Measurements from ENCODE around the gene POU3F2. TPM values are rescaled to one million over a fixed set of nuclear protein-coding genes. Genes with fewer than 3 reads are reported as not detected.

The POU3F2 gene
- total and polyA plus RNA-seq, 9 of the 15 experiments (the other 6 are each of a cell fraction or from before 2014, with no cell fraction given), result 0.08 to 0.46 (median 0.36) TPM

DNA sequence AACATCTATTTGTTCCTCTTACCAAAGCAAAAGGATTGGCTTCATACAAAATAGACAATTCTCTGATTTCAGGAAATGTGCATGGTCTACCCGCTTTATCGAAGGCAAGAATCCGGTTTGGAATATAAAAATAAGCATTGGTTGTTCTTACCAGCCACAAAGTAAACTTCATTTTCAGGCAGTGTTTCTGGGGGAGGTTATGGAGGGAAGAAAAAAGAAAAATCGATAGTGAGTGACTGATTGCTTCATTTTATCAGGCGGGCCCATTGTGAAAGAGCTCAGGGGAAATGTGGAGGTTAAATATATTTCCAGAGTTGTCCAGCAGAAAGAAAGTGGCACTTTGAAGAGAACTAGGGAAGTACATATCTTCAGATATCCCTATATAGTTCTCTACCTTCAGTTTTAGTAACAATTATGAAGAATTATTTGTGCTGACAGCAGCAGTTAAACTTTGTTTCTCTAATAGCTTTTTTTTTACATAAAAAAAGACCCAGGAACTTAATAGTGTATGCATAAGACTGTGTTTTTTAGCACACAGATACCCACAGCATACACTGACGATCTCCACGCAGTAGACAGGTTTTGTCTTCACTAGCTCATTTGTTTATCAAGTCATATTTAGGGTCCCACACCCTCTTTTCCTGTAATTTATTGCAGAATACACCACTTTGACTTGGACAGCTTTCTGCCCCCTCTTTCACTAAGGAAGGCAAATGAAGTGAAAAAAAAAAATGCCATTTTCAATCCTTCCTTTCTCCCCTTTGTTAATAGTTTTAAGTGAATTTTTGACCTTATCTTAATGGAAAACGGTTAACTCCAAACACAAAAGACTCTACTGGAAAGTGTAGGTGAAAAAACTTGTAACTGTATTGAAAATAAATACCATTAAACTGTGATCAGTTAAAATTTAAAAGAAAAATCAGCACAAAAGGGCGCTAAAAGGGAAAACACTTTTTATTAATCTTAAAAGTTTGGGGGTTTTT, 2.9 kb downstream of the POU3F2 start (continued):
- TF ChIP-seq TEAD4 (IDR thresholded peaks at IDR 0.05; ENCODE audit: low read length) (no peak), TEAD4 (CRISPR knock-in tag; IDR thresholded peaks at IDR 0.05; ENCODE audit: borderline replicate concordance) (no peak)

DNA sequence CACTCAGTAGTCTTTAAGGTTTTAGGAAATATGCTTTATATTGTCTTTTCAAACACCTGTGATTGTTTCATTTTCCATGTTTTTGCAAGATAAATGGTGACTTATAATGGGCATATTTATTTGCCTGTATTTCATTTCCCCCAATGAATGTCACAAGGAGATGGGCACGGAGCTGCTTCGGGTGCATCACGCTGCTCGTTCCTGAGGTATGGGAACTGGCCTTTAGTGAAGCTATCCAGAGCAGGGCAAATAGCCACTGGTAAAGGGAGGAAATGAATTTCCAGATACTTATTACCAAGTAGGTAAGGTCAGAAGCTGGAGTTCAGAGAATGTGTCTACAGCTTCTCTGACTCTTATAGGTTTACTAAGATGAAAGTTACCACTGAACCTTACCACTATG, 3.7 kb downstream of the POU3F2 start:
- in situ Hi-C loops (cut with MboI), result loop anchor here (5.0 kb wide), 1 partner anchor 66 kb away; no protein-coding TSS in a partner anchor
- WGBS (ENCODE audit: insufficient coverage, low coverage, missing lambda C conversion rate), result 53% methylated on average over 4 of the region's 4 CpGs
- Histone ChIP-seq H3K27me3 (ENCODE audit: control insufficient read depth in 2 of 2, insufficient read depth in 2 of 2, low read length in 2 of 2) (peaks cover 0 to 18% of the 10 kb centered on the region in 2 experiments; a peak in 2 of 5 replicates), H3K4me2 (ENCODE audit: insufficient read depth, low read length) (no peak overlapping the region), H3K9me3 (replicated peaks; ENCODE audit: control insufficient read depth, insufficient read depth, low read depth, low read length) (peaks cover 2% of the 10 kb centered on the region; the same call in 1 of the 2 replicates), H3K27ac (ENCODE audit: extremely low read depth, low read depth, low read length) (no peak overlapping the region), H3K4me1 (replicated peaks in 1 of 2; ENCODE audit: control insufficient read depth in 2 of 2, insufficient read depth in 2 of 2, low read length in 2 of 2) (peaks cover 0 to 30% of the 10 kb centered on the region in 2 experiments; a peak in 4 of 5 replicates), H3K36me3 (ENCODE audit: control insufficient read depth, insufficient read depth, low read length) (no peaks in the 10 kb centered on the region), H3K79me2 (ENCODE audit: control insufficient read depth, insufficient read depth, low read length) (no peaks in the 10 kb centered on the region; the same call in 2 of the 3 replicates), H2AFZ (ENCODE audit: low read depth, low read length) (no peak overlapping the region), H3K4me3 (no peak overlapping the region), H4K20me1 (replicated peaks; ENCODE audit: control insufficient read depth, insufficient read depth, low read length) (no peaks in the 10 kb centered on the region), H3K9me1 (ENCODE audit: control insufficient read depth, insufficient read depth, low read length) (no peaks in the 10 kb centered on the region), H3K9ac (ENCODE audit: insufficient read depth in 1 of 2, low read depth in 2 of 2, low read length in 2 of 2) (no peak overlapping the region)
- no peak for FAIRE-seq
- DNase-seq (ENCODE audit: extremely low read depth in 1 of 4, low spot score in 3 of 4), result no peak
- no TSS peak for BruUV-seq (replicated peaks)
- ATAC-seq, result no peak
- TF ChIP-seq RBM14 (IDR thresholded peaks at IDR 0.05; ENCODE audit: borderline replicate concordance, insufficient read depth, low read depth, low read length) (no peak), CEBPG (CRISPR knock-in tag; IDR thresholded peaks at IDR 0.05) (no peak), CEBPG (tag; conservative IDR thresholded peaks at IDR 0.05 in 1 of 2, IDR thresholded peaks at IDR 0.05 in 1 of 2) (no peak), FOXJ3 (CRISPR knock-in tag; IDR thresholded peaks at IDR 0.05) (no peak), BHLHE40 (IDR thresholded peaks at IDR 0.05; ENCODE audit: low read length) (no peak)
- ChIA-PET POLR2A (interaction anchor here (1.5 kb wide), 1 partner anchor 9 kb away, joined by 4 read pairs; no protein-coding TSS in a partner anchor), CTCF (ENCODE audit: low intra/inter-chr PET ratio) (no interaction called here)
- intact Hi-C loops (cut with micrococcal nuclease), result no loop called here
